C1 segment of cervical spinal cord (tissue), 14 donors: ENCODE results near the gene TTC22.
"Not testable (repeated sequence)": the region's sequence is repeated elsewhere in the genome, so short reads cannot be mapped to it uniquely, and the experiment has no call there.

Source experiments
- DNase-seq, 14 donors: peaks; one replicate each; lab custom pipeline; 2025; lab: John Stamatoyannopoulos, UW

TTC22 gene

DNA sequence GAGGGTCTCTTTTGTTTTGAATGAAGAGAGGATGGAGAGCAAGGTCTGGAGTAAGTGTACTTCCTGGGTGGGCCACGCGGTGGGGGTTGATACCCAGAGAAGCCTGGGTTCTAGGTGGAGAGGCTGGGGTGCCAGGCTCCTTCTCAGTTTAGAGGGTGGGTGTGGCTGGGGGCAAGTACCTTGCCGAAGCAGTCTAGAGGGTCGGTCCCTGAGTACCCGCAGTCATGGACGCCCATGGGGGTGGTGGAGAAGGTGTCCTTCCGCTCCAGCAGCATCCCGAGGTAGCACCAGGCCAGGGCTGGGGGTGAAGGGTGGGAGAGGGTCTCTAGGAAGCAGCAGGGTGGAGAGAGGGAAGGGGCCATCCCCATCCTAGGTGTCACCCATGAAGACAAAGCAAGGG, 14.3 kb downstream of the TTC22 start:
- no peak for DNase-seq

DNA sequence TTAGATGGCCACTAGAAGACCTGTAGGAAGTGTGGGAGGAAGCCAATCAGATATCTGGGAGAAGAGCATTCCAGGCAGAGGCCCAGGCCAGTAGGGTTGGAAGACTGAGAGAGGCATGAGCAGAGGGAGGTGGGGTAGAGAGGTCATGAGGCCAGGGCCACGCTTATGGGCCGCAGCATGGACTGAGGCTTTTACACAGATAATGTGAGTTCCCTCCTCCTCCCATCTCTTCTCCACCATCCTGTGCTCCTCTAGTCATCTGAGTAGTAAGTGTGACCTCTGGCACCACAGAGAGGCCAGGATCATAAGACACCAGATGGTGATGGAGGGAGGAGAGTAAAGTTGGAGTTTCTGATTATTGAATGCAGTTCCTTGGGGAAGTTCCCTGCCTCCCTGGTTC, 17.1 kb downstream of the TTC22 start:
- no peak for DNase-seq

DNA sequence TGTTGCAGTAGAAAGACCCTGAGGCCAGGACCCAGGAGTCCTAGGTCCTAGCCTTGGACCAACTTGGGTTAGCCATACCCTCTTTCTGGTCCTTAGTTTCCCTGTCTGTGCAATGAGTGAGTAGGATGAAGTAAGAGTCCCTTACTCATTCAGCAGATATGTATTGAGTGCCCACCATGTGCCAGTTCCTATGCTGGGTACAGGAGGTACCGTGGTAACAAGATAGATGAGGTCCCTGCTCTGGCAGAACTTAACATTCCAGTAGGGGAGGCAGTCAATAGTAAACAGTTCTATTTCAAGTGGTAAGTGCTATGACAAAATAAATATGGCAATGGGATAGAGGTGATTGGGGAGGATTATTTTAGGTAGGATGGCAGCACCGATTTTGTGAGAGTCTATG, 18.5 kb downstream of the TTC22 start:
- DNase-seq: no peak

DNA sequence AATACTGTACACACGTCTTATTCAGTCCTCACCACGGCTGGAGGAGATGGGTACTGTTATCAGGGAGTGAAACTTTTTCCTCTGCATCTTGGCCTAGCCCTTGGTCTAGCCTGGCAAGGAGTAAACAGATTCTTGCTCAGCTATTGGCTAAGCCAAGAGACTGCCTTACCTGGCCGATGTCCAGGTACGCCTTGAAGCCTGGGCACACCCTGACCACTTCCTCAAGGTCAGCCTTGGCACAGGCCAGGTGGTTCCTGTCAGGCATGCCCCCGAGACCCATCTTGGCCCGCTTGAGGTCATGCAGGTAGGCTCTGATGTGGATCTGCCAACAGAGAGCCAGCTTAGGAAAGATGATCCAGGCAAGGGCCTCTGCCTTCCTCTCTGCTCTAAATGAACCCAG, 19.0 kb downstream of the TTC22 start:
- DNase-seq: no peak

DNA sequence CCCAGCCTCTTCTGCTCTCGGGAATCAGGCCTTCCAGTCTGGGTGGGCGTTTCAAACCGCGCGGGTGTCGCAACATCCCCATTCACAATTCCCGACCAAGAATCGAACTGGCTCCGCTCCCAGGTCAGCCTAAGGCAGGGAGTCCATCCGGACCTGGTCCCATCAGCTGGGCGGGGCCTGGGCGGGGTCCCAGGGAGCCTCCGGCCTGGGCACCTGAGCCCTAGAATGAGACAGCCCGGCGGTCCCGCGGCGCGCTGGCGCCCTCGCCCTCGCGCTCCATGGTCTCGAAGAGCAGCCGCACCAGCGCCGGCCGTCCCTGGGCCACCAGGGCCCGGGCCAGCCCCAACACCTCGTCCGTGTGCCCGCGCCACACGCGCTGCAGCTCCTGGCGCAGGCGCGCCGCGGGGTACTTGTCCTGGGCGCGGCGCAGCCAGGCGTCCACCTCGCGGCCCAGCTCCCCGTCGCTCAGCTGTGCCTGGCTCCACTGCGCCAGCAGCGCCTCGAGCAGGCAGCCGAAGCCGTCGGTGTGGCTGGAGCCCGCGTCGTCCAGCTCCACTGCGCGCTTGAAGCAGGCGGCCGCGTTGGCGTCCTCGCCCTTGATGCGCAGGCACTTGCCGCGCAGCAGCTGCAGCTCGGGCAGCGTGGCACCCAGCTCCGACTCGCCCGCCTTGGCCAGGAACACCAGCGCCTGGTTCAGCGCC, 19.9 kb downstream of the TTC22 start:
- no peak for DNase-seq

DNA sequence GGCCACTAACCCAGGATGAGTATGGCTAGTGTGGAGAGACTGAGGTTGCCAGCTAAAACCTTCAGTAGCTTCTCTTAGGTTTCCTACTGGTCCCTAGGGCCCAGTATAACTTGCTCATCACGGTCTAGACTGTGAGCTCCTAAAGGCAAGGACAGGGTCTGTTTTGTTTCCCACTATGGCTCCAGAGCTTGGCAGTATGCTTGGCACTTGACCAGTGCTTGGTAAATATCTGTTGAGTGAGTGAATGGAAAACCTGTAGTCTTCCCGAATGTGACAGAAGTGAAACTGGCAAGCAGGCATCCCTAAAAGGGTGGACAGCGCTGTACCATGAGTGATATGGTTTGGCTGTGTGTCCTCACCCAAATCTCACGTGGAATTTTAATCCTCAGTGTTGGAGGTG, 23.7 kb downstream of the TTC22 start:
- no peak for DNase-seq

DNA sequence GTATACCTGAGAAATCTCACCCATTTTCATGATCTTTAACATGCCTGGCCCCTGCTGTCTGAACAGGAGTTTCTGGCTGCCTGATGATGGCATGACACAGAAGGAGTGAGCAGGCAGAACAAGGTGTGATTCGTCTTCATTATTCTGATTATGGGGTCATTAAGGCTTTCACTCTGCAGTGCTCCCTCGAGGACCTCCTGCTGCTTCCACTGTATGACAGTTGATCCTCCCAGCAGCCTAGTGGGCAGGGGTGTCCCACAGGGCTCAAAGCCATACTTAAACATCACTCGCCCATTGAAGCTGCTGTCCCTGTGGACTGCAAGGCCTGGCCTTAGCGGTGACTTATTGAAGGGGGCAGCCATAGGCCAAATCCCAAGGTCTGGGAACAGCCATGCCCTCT, 24.1 kb downstream of the TTC22 start:
- no peak for DNase-seq

DNA sequence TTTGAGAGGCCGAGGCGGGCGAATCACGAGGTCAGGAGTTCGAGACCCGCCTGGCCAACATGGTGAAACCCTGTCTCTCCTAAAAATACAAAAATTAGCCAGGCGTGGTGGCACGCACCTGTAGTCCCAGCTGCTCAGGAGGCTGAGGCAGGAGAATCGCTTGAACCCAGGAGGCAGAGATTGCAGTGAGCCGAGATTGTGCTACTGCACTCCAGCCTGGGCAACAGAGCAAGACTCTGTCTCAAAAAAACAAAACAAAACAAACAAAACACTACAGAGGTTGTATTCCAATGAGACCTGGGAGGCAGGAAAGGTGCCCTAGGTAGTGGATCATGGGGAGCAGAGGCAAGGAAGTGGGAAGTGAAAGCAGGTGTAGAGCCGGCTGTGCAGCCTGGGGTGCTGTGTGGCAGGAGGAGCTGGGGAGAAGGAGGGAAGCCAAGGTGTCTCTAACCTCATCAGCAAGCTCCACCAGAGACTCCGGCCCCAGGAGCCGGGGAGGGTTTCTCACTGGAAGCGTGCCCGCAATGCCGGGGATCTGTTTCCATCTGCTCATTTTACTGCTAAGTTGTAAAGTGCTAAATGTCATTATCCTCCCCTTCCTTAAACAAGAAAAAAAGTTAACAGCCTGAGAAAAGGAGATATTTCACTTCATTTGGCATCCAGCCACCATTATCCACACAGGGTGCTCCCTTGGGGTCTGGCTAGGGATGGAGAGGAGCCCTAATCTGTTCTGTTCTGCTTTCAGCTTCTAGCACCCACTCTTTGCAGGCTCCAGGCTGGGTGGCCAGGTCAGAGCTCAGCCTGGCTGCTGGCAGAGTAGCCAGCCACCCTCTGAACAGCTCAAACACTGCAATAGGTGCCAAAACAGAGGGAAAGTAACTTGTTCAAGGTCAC, 25.0 kb downstream of the TTC22 start:
- DNase-seq: not testable (repeated sequence)

DNA sequence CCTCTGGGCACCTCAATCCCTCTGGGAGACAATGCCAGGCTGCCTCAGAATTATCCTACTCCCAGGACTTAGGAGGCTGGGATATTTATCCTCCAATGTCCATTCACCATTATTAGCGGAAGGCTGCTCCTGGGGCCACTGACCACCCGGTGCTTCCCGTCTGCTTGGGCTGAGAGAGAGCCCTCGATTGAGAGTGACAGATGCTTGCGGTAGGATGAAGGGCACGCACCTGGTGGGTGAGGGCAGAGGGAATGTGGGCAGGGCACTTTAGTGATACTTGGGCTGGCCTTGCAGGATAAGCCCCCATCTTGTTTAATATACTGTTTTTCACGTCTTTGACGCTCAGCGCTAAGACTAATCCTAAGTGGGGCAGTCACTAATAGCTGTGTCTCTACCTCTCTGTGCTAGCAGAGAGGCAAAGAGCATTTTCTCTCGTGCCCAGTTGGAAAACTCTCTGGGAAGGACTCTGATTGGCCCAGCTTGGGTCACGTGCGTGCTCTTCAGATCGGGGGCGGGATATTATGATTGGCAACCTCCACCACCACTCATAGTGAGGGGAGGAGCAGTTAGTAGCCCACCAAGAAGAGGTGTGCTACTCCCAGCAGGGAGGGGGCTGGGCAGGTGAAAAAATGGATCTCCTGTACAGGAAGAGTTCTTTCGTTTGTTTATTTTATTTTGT, 26.2 kb downstream of the TTC22 start:
- no peak for DNase-seq

DNA sequence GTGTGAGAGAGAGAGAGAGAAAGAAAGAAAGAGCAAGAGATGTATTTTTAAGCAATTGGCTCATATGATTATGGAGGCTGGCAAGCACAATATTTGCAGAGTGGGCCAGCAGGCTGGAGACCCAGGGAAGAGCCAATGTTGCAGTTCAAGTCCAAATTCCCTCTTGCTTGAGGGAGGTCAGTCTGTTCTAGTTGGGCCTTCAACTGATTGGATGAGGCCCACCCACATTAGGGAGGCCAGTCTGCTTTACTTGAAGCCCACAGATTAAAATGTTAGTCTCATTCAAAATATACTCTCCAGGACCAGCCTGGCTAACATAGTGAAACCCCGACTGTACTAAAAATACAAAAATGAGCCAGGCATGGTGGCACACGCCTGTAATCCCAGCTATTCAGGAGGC, 28.2 kb downstream of the TTC22 start:
- DNase-seq: no peak

DNA sequence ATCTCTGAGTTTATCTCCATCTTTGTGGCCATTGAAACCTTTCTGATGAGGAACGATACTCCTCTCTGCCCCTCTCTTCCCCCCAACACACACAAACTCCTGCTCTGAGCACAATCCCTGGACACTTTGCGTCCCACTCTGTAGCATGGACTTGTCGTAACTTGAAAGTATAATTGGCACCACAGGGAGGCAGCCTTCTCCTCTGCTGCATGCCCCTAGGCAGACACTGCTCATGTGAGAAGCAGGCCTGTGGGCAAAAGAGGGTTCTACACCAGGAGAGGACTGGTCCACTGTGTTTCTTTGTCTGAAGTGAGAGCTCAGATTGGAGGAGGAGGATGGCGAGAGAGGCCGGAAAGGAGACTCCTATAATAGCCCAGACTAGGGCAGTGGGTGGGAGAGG, 33.0 kb downstream of the TTC22 start:
- DNase-seq: peak in 2 of 14 donors; percentile 4 to 25

DNA sequence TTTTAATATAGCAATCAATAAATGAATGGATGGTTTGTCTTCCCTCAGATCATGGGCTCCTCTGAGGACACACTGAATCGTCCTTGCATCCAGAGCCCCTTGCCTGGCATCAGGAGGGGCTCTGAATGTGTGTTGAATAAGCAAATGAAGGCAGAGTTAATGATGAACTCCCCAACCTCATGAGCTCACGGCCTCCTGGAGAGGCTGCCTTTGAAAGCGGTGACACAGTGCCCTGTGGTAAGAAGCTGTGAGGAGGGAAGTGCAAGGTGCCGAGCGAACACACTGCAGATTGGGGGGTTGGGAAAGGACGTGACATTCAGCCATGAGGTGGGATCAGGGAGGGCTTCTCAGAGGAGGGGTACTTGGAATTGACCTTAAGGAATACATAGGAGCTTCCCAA, 33.6 kb downstream of the TTC22 start:
- no peak for DNase-seq

DNA sequence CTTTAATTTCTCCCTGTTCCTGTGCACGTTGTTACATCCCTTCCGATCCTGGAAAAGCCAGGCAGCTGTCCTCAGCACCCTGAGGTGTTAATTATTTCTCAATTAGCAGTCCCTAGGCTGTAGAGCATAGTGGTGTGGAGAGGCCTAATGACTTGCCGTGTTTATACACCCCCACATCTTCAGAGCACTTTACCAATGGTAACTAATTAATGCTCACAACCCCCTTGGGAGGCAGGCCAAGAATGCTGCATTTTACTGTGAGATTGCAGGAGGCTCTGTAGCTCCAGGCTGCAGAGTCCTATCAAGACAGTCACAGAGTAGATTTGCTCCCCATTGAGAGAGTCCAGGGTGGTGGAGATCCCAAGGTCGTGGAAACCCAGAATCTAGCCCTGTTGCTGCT, 34.4 kb downstream of the TTC22 start:
- no peak for DNase-seq

DNA sequence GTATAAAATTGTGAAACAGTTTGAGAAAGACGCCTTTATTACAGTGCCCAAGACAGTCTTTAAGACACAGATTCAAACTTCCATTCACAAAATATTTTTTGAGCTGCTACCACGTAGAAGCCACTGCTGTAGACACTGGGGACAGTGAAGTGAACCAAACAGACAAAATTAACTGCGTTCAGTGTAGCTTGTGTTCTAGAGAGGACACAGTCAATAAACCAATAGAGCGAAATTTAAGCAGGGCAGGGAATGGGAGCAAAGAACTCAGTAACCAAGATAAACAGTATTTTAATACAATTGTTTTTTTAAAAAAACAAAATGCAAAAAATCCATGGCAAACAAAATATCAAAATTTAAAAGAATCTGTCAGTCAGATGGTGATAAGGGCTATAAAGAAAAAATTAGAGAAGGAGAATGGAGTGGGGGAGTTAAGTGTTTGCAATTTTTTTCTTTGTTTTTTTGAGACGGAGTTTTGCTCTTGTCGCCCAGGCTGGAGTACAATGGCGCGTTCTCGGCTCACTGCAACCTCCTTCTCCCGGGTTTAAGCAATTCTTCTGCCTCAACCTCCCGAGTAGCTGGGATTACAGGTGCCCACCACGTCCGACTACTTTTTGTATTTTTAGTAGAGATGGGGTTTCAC, 36.1 kb downstream of the TTC22 start:
- DNase-seq: peak in 1 of 14 donors; percentile 2

DNA sequence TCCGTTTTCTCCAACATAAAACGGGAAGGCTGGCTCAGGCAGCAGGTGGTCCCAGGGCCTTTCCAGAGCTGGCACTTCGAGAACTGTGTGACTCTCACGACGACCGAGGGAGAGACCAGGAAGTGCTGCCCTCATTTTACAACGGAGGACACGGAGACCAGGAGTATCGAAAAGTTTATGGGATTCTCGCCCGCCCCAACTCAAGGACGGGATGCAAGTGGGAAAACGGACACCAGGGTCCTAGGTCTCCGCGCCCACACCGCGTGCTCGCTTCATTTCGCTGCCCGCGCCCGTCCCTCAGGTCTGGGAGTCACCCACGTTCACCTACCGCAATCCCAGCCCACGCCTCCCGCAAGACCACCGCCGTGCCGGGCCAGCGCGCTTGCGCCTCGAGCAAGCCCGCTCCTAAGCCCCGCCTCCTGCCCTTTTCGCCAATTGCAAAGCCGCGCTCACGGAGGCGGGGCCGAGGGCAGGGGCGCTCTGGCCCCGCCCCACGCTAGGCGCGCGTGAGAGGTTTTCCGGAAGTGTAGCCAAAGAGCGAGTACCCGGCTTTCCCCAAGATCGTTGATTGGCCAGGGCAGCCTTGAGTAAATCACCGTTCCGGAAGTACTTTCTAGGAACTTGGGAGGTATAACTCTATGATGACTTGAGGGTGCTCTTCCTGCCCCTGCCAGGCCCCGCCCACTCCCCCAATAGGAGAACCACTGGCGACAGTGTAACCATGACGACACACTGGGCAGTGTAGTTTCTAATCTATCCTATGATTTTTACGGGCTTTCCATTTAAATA, 36.8 kb downstream of the TTC22 start, which contains the start of gene PARS2:
PARS2 (minus strand) TSS at position 391 of the 789 bp plus-strand sequence. CDS start 5,362 bp downstream, outside the sequence.
- peak; percentile 55 to 99 (median 92) for DNase-seq

DNA sequence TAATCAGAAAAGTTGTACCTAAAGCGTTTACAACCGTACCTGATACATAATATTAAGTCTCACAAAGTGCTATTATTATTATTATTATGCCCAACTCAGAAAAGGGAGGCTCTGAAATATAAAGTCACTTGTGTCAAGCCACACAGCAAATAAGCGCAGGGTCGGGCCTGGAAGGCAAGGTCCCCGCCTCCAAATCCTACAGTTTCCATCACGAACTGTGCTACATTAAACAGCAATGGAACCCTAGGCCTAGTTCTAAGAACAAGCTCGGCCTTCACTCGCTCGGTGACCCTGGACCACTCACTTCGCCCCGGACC, 37.3 kb downstream of the TTC22 start:
- DNase-seq: peak in 1 of 14 donors; percentile 9

DNA sequence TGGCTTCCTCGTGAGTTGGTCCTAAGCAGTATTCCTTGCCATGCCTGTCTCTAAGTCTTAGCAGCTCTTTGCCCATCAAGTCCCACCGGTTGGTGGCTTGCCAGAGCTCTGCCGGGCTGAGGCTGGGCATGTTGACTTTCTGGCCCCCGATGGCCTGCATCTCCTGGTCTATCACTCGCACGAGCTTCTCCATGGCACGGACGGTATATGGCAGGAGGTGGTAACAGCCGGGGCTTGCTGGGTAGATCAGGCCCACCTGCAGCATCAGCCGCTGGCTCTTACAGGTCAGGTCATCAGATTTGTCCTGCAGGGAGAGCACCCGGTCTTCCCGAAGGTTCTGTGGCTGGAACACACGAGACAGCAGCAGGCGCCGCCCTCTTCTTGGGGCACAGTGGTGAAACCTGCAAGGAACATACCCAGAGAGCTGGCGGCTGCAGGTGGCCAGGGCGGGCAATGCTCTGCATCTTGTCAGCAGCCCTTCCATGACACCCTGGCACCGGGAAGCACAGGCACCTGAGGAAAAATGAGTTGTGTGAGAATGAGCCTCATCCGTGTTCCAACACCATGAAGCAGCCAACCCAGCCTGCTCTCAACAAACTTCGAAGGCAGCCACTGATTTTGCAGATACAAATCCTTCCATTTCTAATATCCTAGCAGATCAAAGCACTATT, 42.3 kb downstream of the TTC22 start:
- no peak for DNase-seq

DNA sequence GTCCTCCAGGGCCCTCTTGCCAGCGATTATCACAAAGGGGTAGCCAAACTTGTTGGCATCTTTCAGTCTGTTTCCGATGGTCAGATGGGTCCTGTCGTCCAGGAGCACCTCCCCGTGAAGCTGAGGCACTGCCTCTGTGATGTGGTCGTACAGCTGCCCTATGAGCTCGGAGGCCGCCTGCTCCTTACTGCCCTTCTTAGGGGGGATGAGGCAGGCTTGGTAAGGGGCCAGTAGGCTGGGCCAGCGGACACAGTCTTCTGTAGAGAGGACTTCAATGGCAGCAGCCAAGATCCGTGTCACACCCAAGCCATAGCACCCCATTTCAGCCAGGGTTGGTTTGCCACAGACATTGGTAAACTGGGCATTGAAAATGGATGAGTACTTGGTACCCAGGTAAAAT, 43.3 kb downstream of the TTC22 start:
- DNase-seq: no peak

DNA sequence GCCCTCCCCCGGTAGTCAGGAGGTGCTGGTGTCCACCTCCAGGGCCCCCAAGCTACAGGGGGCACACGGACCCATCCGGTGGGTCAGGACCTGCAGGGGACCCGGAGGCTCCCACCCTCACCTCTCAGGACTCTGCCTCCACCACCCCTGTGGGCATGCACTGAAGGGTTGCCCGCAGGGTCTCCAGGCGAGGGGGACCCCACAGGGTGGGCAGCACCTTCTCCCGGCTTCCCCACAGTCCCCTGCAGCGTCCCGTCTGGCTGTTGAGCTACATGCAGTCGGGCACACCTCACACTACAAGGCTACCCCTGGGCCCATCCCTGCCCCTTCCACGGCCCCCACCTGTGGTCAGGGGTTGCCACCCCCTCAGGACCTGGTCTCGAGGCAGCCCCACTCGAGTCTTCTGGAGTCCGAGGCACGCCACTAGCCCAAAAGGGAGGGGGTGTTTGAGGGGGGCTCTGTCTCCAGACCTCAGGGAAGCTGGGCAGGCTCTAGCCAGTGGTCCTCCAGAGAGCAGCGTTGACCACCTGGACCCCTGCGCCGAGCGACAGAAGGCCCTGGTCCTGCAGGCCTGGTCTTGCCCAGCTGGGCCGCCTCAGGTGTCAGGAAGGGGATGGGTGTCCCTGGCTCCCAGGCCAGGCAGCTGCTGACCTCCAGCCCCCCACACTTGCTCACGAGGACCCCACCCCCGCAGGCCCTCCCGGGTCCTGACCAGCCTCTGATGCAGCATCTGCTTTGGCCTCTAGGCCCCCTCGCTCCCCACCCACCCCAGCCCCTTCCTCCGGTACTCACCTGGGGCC, 46.4 kb downstream of the TTC22 start:
- DNase-seq: no peak

DNA sequence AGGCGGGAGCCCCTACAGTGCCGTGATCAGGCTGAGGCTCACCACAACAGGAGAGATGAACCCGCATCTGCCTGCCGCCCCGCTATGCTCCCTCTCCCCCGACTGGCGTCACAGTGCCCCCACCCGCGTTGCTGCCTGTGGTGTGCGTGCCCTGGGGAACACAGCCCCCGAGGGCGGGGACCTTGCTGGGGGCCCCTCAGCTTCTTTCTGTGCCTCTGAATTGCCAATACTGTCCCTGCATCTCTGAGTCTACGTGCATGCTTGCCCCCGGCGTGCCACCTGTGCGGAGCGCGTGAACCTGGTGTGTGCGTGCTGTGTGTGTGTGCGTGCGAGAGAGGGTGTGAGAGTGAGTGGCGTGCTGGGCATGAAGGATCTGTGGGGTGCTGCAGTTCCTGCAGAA, 47.1 kb downstream of the TTC22 start:
- DNase-seq: no peak
